Thymus (tissue), 11 donors: Measurements from ENCODE around the gene HIVEP3. TPM values are rescaled to one million over a fixed set of nuclear protein-coding genes. Genes with fewer than 3 reads are reported as not detected.

Experiments used
- DNase-seq, 9 donors: peaks; one replicate each; pipeline ENCODE4 v3.0.0-alpha.2; 2013; ENCODE audit warnings: low spot score in 9 of 9, low read depth in 6 of 9, missing footprints in 1 of 9
- H3K27ac ChIP-seq, 2 donors: one replicate each; pipeline ENCODE4 v1.5.1; 2013; ENCODE audit warnings: control low read depth in 1 of 2, low read depth in 1 of 2, low read length in 1 of 2, mild to moderate bottlenecking in 1 of 2, moderate library complexity in 1 of 2
- H3K27me3 ChIP-seq, 2 donors: one replicate each; pipeline ENCODE4 v1.5.1; 2013; ENCODE audit warnings: low read length in 1 of 2; ENCODE audit not compliant: control insufficient read depth in 2 of 2, insufficient read depth in 1 of 2
- H3K36me3 ChIP-seq, 2 donors: one replicate each; pipeline ENCODE4 v1.5.1; 2013; ENCODE audit warnings: low read length in 1 of 2, mild to moderate bottlenecking in 1 of 2, moderate library complexity in 1 of 2; ENCODE audit not compliant: control insufficient read depth in 2 of 2, insufficient read depth in 2 of 2
- H3K4me1 ChIP-seq, 2 donors: one replicate each; pipeline ENCODE4 v1.5.1; 2013; ENCODE audit warnings: low read length in 2 of 2; ENCODE audit not compliant: control insufficient read depth in 2 of 2, insufficient read depth in 2 of 2
- H3K4me3 ChIP-seq, 2 donors: one replicate each; pipeline ENCODE4 v1.5.1; 2013; ENCODE audit warnings: low read length in 2 of 2, control low read depth in 1 of 2, mild to moderate bottlenecking in 1 of 2
- H3K9me3 ChIP-seq, 2 donors: one replicate each; pipeline ENCODE4 v1.5.1; 2013; ENCODE audit warnings: low read length in 1 of 2, mild to moderate bottlenecking in 1 of 2; ENCODE audit not compliant: control insufficient read depth in 2 of 2, insufficient read depth in 1 of 2
- WGBS: extraction: QIAGEN DNeasy Blood & Tissue Kit; methylation state at CpG from one replicate; pipeline ENCODE4 v1.1.7; 2013; 5-methylcytosine and 5-hydroxymethylcytosine counted together
- polyA plus RNA-seq: library from polyadenylated mRNA; stranded (reverse); fragments of 200-250 nt; gene quantifications from one replicate; pipeline ENCODE4 v1.2.3, GENCODE V29; 2013
- total RNA-seq: library from RNA; stranded (reverse); fragments of 120-200 nt; gene quantifications from one replicate; pipeline ENCODE4 v1.2.4, GENCODE V29; 2013
- donor health status: healthy.

The HIVEP3 gene
- total and polyA plus RNA-seq, 2 donors = 6.7 to 12.1 TPM

GRCh38 chr1:41738475-41738874 is 180.2 kb downstream of the HIVEP3 start:
- Histone ChIP-seq H3K4me1 (peaks cover 22 to 66% of the 10 kb centered on the region in 2 donors), H3K36me3 (no peaks in the 10 kb centered on the region), H3K4me3 (no peak overlapping the region), H3K27me3 (no peaks in the 10 kb centered on the region), H3K9me3 (no peaks in the 10 kb centered on the region), H3K27ac (peak overlapping the region in 1 of 2 donors; percentile 62)
- DNase-seq = no peak
- 97% methylated on average over 2 of the region's 2 CpGs for WGBS

GRCh38 chr1:41738006-41738405 is 180.7 kb downstream of the HIVEP3 start:
- Histone ChIP-seq H3K9me3 (no peaks in the 10 kb centered on the region), H3K27me3 (no peaks in the 10 kb centered on the region), H3K4me1 (peaks cover 22 to 65% of the 10 kb centered on the region in 2 donors), H3K27ac (no peak overlapping the region), H3K4me3 (no peak overlapping the region), H3K36me3 (no peaks in the 10 kb centered on the region)
- 96% methylated on average over 9 of the region's 9 CpGs for WGBS
- no peak for DNase-seq

GRCh38 chr1:41735631-41736260 is 183.0 kb downstream of the HIVEP3 start:
- Histone ChIP-seq H3K27me3 (no peaks in the 10 kb centered on the region), H3K9me3 (no peaks in the 10 kb centered on the region), H3K4me3 (no peak overlapping the region), H3K4me1 (peaks cover 22 to 62% of the 10 kb centered on the region in 2 donors), H3K36me3 (no peaks in the 10 kb centered on the region), H3K27ac (no peak overlapping the region)
- DNase-seq = no peak
- WGBS = 89% methylated on average over 13 of the region's 13 CpGs

GRCh38 chr1:41735139-41735538 is 183.6 kb downstream of the HIVEP3 start:
- 99% methylated on average over 4 of the region's 4 CpGs for WGBS
- H3K27me3 ChIP-seq = no peaks in the 10 kb centered on the region
- peaks cover 16 to 62% of the 10 kb centered on the region in 2 donors for H3K4me1 ChIP-seq
- no peaks in the 10 kb centered on the region for H3K9me3 ChIP-seq
- DNase-seq = no peak
- H3K36me3 ChIP-seq = no peaks in the 10 kb centered on the region
- no peak overlapping the region for H3K27ac ChIP-seq
- no peak overlapping the region for H3K4me3 ChIP-seq

- DNase-seq = no peak
- WGBS = 96% methylated on average over 11 of the region's 11 CpGs
Observed at GRCh38 chr1:41734201-41734970, 184.3 kb downstream of the HIVEP3 start.

GRCh38 chr1:41733725-41734124 is 185.0 kb downstream of the HIVEP3 start:
- no peak overlapping the region for H3K27ac ChIP-seq
- no peaks in the 10 kb centered on the region for H3K36me3 ChIP-seq
- H3K9me3 ChIP-seq = no peaks in the 10 kb centered on the region
- H3K27me3 ChIP-seq = no peaks in the 10 kb centered on the region
- DNase-seq = no peak
- H3K4me1 ChIP-seq = peaks cover 7 to 62% of the 10 kb centered on the region in 2 donors
- H3K4me3 ChIP-seq = no peak overlapping the region
- 93% methylated on average over 2 of the region's 2 CpGs for WGBS

More at GRCh38 chr1:41734201-41734970, 184.3 kb downstream of the HIVEP3 start:
- H3K27ac ChIP-seq = no peak overlapping the region
- H3K36me3 ChIP-seq = no peaks in the 10 kb centered on the region
- no peaks in the 10 kb centered on the region for H3K27me3 ChIP-seq
- H3K4me3 ChIP-seq = no peak overlapping the region
- peaks cover 10 to 62% of the 10 kb centered on the region in 2 donors for H3K4me1 ChIP-seq
- H3K9me3 ChIP-seq = no peaks in the 10 kb centered on the region

GRCh38 chr1:41733021-41733420 is 185.7 kb downstream of the HIVEP3 start:
- DNase-seq = no peak
- no peak overlapping the region for H3K27ac ChIP-seq
- no peaks in the 10 kb centered on the region for H3K27me3 ChIP-seq
- no peaks in the 10 kb centered on the region for H3K9me3 ChIP-seq
- peaks cover 9 to 62% of the 10 kb centered on the region in 2 donors for H3K4me1 ChIP-seq
- no peak overlapping the region for H3K4me3 ChIP-seq
- no peaks in the 10 kb centered on the region for H3K36me3 ChIP-seq
- WGBS = 94% methylated on average over 2 of the region's 2 CpGs

GRCh38 chr1:41731516-41732030 is 187.1 kb downstream of the HIVEP3 start:
- WGBS = 97% methylated on average over 2 of the region's 2 CpGs
- Histone ChIP-seq H3K4me1 (peaks cover 17 to 70% of the 10 kb centered on the region in 2 donors), H3K9me3 (no peaks in the 10 kb centered on the region), H3K4me3 (no peak overlapping the region), H3K36me3 (no peaks in the 10 kb centered on the region), H3K27me3 (no peaks in the 10 kb centered on the region), H3K27ac (no peak overlapping the region)
- DNase-seq = no peak

GRCh38 chr1:41730806-41731205 is 187.9 kb downstream of the HIVEP3 start:
- Histone ChIP-seq H3K4me3 (no peak overlapping the region), H3K27ac (no peak overlapping the region), H3K4me1 (peaks cover 22 to 70% of the 10 kb centered on the region in 2 donors), H3K27me3 (no peaks in the 10 kb centered on the region), H3K9me3 (no peaks in the 10 kb centered on the region), H3K36me3 (no peaks in the 10 kb centered on the region)
- no peak for DNase-seq
- 97% methylated on average over 4 of the region's 4 CpGs for WGBS
